ENCODE results near the gene C9orf43.
"Not testable (repeated sequence)": the region's sequence is repeated elsewhere in the genome, so short reads cannot be mapped to it uniquely, and the experiment has no call there.

- TF ChIP-seq, protein P1, sequence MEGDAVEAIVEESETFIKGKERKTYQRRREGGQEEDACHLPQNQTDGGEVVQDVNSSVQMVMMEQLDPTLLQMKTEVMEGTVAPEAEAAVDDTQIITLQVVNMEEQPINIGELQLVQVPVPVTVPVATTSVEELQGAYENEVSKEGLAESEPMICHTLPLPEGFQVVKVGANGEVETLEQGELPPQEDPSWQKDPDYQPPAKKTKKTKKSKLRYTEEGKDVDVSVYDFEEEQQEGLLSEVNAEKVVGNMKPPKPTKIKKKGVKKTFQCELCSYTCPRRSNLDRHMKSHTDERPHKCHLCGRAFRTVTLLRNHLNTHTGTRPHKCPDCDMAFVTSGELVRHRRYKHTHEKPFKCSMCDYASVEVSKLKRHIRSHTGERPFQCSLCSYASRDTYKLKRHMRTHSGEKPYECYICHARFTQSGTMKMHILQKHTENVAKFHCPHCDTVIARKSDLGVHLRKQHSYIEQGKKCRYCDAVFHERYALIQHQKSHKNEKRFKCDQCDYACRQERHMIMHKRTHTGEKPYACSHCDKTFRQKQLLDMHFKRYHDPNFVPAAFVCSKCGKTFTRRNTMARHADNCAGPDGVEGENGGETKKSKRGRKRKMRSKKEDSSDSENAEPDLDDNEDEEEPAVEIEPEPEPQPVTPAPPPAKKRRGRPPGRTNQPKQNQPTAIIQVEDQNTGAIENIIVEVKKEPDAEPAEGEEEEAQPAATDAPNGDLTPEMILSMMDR (IDR thresholded peaks at IDR 0.05; ENCODE audit: insufficient read depth, low read length): not testable (repeated sequence)
- not testable (repeated sequence) for TF ChIP-seq GABPA (IDR thresholded peaks at IDR 0.05; ENCODE audit: low read depth)
Measured at GRCh38 chr9:113365652-113366051, 44.9 kb upstream of the C9orf43 start.

Measured in HL-60 (cell line).